Spinal cord (tissue), 10 donors: Measurements from ENCODE around the gene UBTF. TPM values are rescaled to one million over a fixed set of nuclear protein-coding genes. Genes with fewer than 3 reads are reported as not detected.

Experiments
- DNase-seq, 6 donors: peaks; one replicate each; pipeline versions ENCODE4 v3.0.0 to v3.0.0-alpha.2; 2013 to 2015; ENCODE audit warnings: low spot score in 6 of 6, low read depth in 4 of 6
- H3K27ac ChIP-seq: one replicate; pipeline ENCODE4 v1.5.1; 2013; ENCODE audit warnings: low read depth, low read length, control low read depth
- H3K27me3 ChIP-seq: one replicate; pipeline ENCODE4 v1.6.1; 2013; ENCODE audit warnings: low read length; ENCODE audit not compliant: control insufficient read depth, insufficient read depth
- H3K36me3 ChIP-seq: one replicate; pipeline ENCODE4 v1.6.1; 2013; ENCODE audit warnings: low read length; ENCODE audit not compliant: control insufficient read depth, insufficient read depth
- H3K4me1 ChIP-seq: one replicate; pipeline ENCODE4 v1.6.1; 2013; ENCODE audit warnings: low read length; ENCODE audit not compliant: control insufficient read depth, insufficient read depth
- H3K4me3 ChIP-seq: one replicate; pipeline ENCODE4 v1.5.1; 2013; ENCODE audit warnings: low read depth, low read length, control low read depth
- H3K9me3 ChIP-seq: one replicate; pipeline ENCODE4 v1.6.1; 2013; ENCODE audit warnings: low read length; ENCODE audit not compliant: control insufficient read depth, insufficient read depth
- WGBS: methylation state at CpG from one replicate; pipeline ENCODE4 v1.1.5; 2013; ENCODE audit warnings: missing lambda C conversion rate; ENCODE audit not compliant: insufficient coverage; 5-methylcytosine and 5-hydroxymethylcytosine counted together
- polyA plus RNA-seq, 2 donors: library from polyadenylated mRNA; unstranded; fragments of 120-200 nt; gene quantifications; one replicate each; pipeline ENCODE4 v1.2.1, GENCODE V29; 2013; ENCODE audit not compliant: insufficient read length in 2 of 2
- total RNA-seq, 2 donors: library from RNA; depleted of rRNA in 1 of 2; stranded (reverse); fragments of 120-200 nt in 1 of 2; fragments of >200 nt in 1 of 2; gene quantifications; one replicate each; pipeline versions ENCODE4 v1.2.3 to v1.2.4, GENCODE V29; 2013 to 2014
- donor health status: healthy.

The UBTF gene
- total and polyA plus RNA-seq, 4 donors, result 48.6 to 127 (median 112) TPM

DNA sequence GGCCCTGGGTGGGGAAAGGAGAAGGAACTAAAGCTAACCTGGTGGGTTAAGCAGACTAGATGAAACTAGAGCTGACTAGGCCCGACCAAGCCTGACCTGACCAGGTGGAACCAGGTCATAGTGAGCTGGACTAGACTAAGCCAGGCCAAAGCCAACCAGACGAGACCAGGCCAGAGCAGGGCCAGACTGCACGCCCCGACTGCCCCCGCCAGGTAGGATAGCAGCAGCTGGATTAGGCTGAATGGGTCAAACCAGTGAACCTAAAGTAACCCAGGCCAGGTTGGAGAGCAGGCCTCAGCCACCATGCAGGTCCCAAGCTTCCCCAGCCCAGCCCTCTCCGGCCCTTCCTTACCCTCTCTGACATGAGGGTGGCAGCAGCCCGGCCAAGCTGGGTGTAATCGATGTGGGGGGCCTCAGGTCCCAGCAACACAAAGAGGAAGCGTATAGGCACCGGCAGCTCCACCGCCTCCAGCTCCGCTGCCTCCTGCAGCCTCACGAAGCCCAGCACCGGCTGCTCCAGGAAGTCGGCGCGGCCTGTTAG is 39.4 kb upstream of the UBTF start:
- H3K9me3 ChIP-seq, result no peaks in the 10 kb centered on the region
- WGBS, result 70% methylated on average over 17 of the region's 17 CpGs

DNA sequence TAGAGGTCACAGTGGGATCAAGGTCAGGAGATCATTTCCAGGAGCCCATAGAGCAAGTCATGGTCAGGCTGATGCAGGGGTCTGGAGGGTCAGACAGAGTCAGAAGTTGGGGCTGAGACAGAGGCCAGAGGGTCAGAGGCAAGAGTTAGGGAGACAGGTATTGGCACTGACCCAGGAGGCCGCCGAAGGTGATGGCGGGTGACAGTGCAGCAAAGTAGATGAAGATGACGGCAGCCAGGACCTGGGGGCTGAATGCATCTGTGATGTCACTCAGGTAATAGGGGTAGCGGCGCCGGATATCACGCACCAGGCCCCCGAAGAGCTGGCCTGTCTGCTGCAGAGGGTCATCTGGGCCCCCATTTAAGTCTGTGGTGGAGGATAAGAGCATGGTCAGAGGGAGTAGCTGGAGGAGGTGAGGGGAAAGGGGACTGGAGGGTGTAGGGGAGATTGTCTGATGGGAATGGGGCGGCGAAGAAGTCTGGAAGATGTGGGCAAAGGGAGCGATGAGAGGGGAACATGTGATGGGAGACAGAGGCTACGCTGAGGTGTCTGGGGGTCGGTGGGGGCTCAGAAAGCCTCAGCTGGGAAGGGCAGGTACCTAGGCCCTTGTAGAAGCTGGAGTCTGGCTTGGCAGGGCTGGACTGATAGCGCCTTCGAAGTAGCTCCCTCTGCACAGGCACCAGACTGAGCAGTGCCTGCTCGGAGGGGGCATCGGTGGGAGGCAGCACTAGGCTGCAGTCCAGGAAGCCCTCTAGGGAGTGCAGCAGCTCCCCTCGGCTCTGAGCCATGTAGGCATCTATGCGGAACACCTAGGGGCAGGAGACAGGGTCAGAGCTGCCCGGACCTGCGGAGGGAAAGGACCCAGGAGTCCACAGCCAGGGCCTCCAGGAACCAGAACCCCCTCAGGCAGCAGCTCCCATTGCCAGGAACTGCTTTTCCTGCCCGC is 38.6 kb upstream of the UBTF start:
- Histone ChIP-seq H3K36me3 (no peaks in the 10 kb centered on the region), H3K27ac (no peak overlapping the region), H3K27me3 (no peaks in the 10 kb centered on the region), H3K4me1 (no peaks in the 10 kb centered on the region), H3K4me3 (no peak overlapping the region), H3K9me3 (no peaks in the 10 kb centered on the region)
- 87% methylated on average over 22 of the region's 23 CpGs for WGBS
- DNase-seq, result no peak

More for the DNA sequence above, 39.4 kb upstream of the UBTF start:
- H3K4me3 ChIP-seq, result no peak overlapping the region
- no peaks in the 10 kb centered on the region for H3K4me1 ChIP-seq
- no peak overlapping the region for H3K27ac ChIP-seq
- no peaks in the 10 kb centered on the region for H3K27me3 ChIP-seq
- H3K36me3 ChIP-seq, result no peaks in the 10 kb centered on the region
- no peak for DNase-seq

DNA sequence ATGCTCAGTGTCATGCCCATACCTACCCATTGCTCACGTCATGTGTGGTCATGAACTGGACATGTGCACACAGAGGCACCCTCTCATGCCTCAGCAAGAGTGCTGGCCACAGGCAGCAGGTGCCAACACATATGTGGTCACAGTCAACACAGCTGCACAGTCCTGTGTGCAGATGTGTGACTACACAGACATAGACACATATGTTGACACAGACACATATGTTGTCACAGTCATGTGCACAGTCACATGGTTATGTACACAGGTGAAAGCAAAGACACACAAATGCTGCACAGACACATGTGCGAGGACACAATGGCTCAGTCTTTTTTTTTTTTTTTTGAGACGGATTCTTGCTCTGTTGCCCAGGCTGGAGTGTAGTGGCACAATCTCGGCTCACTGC is 37.2 kb upstream of the UBTF start:
- Histone ChIP-seq H3K4me1 (no peaks in the 10 kb centered on the region), H3K9me3 (no peaks in the 10 kb centered on the region), H3K27me3 (no peaks in the 10 kb centered on the region), H3K27ac (no peak overlapping the region), H3K36me3 (no peaks in the 10 kb centered on the region), H3K4me3 (no peak overlapping the region)
- 76% methylated on average over 2 of the region's 4 CpGs for WGBS
- DNase-seq, result no peak

- Histone ChIP-seq H3K36me3 (no peaks in the 10 kb centered on the region), H3K4me1 (no peaks in the 10 kb centered on the region), H3K27me3 (no peaks in the 10 kb centered on the region), H3K27ac (no peak overlapping the region), H3K9me3 (no peaks in the 10 kb centered on the region), H3K4me3 (no peak overlapping the region)
- 100% methylated on average over 1 of the region's 2 CpGs for WGBS
- no peak for DNase-seq
Measured at GRCh38 chr17:44255915-44256314, 36.4 kb upstream of the UBTF start.

DNA sequence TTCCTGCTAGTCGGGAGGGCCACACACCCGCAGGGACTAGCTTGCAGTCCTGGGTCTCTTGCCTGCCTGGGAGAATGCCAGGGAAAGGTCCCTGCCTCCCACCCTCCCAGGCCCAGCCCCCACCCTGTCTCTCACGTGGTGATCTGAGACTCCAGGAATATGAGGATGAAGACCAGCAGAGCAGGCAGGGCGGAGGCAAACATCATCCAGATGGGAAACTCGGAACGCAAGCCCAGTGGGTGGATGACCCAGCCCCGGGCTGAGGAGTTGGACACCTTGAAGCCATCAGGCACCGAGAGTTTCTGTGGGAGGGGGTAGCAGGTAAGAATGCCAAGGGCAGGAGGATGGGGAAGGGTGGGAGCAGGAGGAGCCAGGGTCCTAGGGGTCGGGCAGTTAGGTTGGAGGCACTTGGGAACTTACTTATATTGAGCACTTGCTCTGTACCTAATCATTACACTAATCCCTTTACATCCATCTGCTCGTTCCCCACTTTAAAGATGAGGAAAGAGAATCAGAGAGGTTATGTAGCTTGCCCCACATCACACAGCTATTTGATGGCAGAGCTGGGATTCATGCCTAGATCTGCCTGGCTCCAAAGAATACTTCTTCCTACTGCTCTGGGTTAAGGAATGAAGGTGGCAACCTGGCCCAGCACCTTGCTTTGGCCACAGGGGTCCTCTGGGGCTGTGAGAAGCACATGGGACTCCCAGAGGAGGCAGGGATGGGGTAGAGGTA is 35.1 kb upstream of the UBTF start:
- no peak overlapping the region for H3K4me3 ChIP-seq
- no peak for DNase-seq
- 68% methylated on average over 7 of the region's 10 CpGs for WGBS
- no peaks in the 10 kb centered on the region for H3K36me3 ChIP-seq
- no peaks in the 10 kb centered on the region for H3K27me3 ChIP-seq
- no peak overlapping the region for H3K27ac ChIP-seq
- no peaks in the 10 kb centered on the region for H3K9me3 ChIP-seq
- no peaks in the 10 kb centered on the region for H3K4me1 ChIP-seq

DNA sequence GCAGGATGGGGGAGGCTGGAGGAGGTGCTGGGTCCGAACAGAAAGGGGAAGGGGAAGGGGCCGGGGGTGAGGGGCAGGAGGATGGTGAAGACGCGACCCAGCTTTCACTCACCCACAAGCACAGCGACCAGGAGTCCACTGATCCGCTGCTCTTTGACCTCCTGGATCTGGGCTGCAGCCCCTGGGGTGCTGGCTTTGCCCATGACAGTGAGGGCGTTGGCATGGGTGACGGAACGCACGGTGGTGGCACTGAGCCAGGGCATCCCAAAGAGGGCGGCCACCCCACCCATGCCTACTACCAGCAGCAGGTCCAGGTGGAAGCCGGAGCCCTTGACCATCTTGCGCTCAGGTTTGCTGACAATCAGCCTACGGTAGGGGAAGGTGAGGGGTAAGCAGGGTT is 33.5 kb upstream of the UBTF start:
- 83% methylated on average over 12 of the region's 14 CpGs for WGBS
- no peaks in the 10 kb centered on the region for H3K36me3 ChIP-seq
- no peaks in the 10 kb centered on the region for H3K9me3 ChIP-seq
- DNase-seq, result no peak
- no peaks in the 10 kb centered on the region for H3K4me1 ChIP-seq
- no peak overlapping the region for H3K27ac ChIP-seq
- no peaks in the 10 kb centered on the region for H3K27me3 ChIP-seq
- no peak overlapping the region for H3K4me3 ChIP-seq

GRCh38 chr17:44251062-44251461 is 31.6 kb upstream of the UBTF start:
- 92% methylated on average over 13 of the region's 17 CpGs for WGBS
- no peaks in the 10 kb centered on the region for H3K9me3 ChIP-seq
- peaks cover 8% of the 10 kb centered on the region for H3K4me1 ChIP-seq
- no peak overlapping the region for H3K4me3 ChIP-seq
- no peaks in the 10 kb centered on the region for H3K36me3 ChIP-seq
- DNase-seq, result no peak
- H3K27me3 ChIP-seq, result no peaks in the 10 kb centered on the region
- no peak overlapping the region for H3K27ac ChIP-seq

DNA sequence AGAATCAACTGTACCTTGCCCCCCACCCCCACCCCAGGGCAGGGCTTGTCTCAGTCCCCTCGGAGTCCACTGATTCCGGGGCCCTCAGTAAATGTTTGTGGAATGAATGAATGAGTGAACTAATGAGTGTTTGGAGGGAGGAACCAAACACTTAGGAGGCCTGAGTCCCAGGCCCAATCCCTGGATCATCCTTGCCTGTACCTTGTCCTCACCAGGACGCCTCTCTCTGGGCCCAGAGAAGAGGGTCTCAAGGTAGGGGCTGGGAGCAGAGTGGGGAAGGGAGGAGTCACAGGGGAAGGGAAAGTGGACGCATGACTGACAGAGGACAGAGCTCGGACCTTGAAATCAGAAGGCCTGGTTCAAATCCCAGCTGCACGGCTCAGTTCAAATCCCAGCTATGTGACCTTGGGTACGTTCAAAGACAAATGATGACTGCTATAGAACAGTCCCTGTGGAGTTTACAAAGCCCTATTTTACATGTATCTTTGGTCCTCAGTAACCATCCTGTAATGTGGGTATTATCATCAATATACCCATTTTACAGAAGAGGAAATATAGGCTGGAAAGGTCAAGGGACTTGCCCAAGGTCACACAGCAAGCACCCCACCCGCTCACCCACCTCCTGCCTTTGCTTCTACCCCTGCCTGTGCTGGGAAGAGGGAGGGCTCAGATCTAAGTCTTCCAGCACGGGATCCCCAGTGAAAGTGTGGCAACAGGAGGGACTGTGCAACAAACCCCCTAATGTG is 30.2 kb upstream of the UBTF start:
- no peak overlapping the region for H3K4me3 ChIP-seq
- H3K4me1 ChIP-seq, result peaks cover 8% of the 10 kb centered on the region
- DNase-seq, result no peak
- no peaks in the 10 kb centered on the region for H3K9me3 ChIP-seq
- H3K27ac ChIP-seq, result no peak overlapping the region
- 77% methylated on average over 4 of the region's 9 CpGs for WGBS
- H3K27me3 ChIP-seq, result no peaks in the 10 kb centered on the region
- no peaks in the 10 kb centered on the region for H3K36me3 ChIP-seq
